ENCODE measurements around the gene AKAP6. TPM values are rescaled to one million over a fixed set of nuclear protein-coding genes. Genes with fewer than 3 reads are reported as not detected.

Gene AKAP6
- total RNA-seq, 2 donors from 2014 or later: 33.5 to 108 TPM

DNA sequence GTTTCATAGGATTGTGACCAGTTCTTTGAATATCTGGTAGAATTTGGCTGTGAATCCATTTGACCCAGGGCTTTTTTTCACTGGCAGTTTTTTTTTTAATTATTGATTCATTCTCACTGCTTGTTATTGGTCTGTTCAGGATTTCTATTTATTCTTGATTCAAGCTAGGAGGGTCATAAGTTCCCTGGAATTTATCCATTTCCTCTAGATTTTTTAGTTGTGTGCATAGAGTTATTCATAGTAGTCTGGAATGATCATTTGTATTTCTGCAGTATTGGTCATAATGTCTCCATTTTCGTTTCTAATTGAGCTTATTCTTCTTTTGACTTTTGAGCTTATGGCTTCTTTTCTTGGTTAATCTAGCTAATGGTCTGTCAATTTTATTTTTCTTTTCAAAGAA, 291.6 kb downstream of the AKAP6 start:
- no peak for DNase-seq (ENCODE audit: low spot score)
- intact Hi-C loops (cut with DNase I): no loop called here

DNA sequence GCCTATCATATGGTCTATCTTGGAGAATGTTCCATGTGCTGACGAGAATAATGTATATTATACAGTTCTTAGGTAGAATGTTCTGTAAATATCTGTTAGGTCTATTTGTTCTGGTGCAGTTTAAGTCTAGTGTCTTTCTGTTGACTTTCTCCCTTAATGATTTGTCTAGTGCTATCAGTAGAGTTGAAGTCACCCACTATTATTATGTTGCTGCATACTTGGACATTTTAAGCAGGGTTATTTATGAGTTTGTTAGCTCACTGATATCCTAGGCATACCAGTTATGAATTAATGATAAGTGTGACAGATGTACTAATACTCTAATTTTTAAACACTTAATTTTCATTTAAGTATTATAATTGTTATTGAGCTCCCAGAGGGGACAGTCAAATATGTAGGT, 292.5 kb downstream of the AKAP6 start:
- intact Hi-C loops (cut with DNase I): no loop called here
- DNase-seq (ENCODE audit: low spot score): no peak

DNA sequence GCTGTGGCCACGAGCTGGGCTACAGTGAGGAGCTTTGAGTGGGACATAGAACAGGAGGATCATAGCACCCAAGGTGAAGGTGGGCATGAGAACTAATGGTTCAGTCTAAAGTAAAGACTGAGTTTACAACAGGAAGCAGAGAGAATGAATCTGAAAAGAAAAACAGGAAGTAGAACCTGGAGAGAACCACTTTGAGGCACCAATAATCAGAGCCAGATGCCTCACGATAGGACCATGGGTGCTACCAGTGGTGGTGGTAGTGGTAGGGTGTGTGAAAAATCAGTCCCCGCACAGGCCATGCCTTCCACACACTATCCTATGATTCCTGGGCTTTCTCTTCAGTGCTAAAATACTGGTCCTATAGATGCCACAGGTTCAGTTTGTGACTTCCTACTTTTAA, 293.6 kb downstream of the AKAP6 start:
- intact Hi-C loops (cut with DNase I): no loop called here
- DNase-seq (ENCODE audit: low spot score): no peak

DNA sequence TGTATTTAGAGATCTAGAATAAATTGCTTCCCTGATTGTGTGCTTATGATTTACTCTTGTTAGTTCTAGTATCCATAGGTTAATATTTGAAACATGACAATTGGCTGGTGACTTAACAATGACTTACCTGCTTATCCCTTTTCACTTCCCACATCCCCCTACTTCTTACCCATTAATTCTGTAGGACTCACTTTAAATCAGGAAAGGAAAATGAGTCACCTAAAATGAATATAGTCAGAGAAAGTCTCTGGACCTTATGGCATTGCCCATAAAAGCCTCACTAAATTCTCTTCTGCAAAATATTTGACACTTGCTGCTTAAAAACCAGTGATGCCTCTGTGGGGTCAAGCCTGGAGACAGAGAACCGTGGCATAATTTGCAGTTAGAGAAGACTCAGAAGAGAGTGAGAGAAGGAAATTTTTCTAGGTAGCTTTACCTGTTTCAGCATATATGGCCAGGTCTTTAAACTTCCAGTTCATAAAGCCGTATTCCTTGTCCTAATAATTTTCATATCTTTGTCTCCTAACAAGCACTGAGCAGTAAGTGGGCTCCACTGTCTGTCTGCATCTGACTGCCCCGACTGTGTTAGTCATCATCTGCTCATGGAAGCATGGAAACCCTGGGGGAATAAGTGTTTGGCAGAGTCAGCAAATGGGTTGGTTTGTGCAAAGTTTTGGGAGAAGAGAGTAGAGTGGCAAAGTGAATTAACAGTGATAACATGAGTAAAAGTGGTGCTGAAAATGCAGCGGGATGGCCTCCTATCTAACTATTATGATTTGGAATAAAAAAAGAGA, 294.4 kb downstream of the AKAP6 start:
- intact Hi-C loops (cut with DNase I): no loop called here
- no peak for DNase-seq (ENCODE audit: low spot score)

DNA sequence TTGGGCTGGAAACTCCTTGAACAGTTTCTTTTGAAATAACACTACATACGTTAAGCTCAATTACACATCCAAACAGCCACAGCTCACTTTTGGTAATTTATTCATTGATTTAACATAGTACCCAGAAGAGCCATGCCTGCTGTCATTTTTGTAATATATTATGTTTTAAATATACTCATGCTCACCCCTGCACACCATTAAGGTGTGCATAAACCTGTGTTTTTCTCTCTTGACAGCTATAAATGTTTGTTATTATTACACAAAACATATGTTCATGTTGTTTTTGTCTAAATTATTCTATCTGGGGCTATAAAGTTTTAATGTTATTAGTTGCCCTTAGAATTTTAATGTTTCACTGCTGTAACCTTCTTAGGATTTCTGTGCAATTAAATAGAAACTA, 296.1 kb downstream of the AKAP6 start:
- no peak for DNase-seq (ENCODE audit: low spot score)
- intact Hi-C loops (cut with DNase I): no loop called here

DNA sequence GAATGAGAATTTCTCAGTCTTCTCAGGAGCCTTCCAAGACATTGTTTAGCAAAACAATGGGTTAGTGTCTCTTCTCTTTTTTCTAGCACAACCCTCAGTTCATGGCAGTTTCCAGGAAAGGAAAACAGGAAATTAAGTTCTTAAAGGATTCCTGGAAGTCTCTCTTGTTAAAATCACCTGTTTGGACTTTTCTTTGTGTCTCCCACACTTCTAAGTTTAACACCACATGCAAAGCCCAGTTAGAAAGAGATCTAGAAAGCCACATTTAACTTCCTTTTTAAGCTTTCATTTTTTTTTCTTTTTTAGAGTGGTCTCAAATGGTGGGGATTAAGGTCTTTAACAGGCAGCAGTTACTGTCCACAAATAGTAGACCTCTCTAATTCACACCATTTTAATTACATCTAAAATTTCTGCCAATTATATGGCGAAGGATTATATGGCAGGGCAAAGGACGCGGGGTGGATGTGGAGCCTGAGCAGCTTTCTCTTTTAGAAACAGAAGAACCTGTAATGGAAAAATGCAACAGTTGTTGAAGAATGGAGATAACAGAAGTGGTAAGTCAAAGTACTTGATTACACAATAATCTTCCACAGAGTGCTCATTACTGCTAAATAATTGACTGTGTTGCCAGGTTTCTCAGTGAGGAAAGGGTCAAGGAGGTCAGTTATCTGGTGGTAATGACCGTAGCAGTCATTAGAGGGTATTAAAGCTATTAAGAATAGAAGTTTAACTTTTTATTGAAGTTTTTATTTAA, 298.6 kb downstream of the AKAP6 start:
- DNase-seq (ENCODE audit: low spot score): no peak
- intact Hi-C loops (cut with DNase I): loop anchor here in 1 of 2 donors (2.0 kb wide), 1 partner anchor 49 kb away; no protein-coding TSS in a partner anchor

DNA sequence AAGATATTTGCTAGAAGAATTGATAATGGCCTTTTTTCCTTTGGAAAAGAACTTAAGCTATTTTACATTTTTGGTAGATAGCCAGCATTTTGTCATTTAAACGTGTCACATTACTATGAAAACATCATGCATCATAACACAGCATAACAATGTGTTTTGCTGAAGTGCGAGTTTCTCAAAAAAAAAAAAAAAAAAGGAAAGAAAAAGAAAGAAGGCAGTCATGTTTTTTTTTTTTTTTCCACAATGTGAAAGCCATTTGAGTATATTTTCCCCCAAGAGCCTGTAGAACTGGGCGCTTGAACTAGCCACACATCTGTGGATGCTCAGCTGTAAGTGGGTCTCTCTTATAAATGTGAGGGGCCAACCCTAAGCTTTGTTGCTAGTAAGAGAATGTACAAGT, 300.1 kb downstream of the AKAP6 start:
- no peak for DNase-seq (ENCODE audit: low spot score)
- intact Hi-C loops (cut with DNase I): loop anchor here in 1 of 2 donors (2.0 kb wide), 1 partner anchor 48 kb away; no protein-coding TSS in a partner anchor

DNA sequence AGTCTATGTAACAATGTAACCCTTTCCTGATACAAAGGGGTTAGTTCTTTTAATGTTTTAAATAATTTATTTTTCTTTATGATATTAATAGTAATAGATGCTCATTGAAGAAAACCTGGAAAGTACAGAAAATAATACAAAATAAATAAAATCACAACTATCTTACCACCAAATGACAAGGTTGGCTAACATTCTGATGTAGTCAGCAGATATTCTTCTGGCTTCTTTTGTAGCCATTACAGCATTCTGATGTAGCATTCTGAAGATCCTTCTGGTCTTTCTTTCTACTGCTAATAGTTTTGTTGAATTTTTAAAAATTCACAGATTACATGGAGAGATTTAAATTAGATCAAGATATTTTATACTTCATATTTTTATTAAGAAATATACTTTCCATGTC, 301.6 kb downstream of the AKAP6 start:
- intact Hi-C loops (cut with DNase I): no loop called here
- no peak for DNase-seq (ENCODE audit: low spot score)

DNA sequence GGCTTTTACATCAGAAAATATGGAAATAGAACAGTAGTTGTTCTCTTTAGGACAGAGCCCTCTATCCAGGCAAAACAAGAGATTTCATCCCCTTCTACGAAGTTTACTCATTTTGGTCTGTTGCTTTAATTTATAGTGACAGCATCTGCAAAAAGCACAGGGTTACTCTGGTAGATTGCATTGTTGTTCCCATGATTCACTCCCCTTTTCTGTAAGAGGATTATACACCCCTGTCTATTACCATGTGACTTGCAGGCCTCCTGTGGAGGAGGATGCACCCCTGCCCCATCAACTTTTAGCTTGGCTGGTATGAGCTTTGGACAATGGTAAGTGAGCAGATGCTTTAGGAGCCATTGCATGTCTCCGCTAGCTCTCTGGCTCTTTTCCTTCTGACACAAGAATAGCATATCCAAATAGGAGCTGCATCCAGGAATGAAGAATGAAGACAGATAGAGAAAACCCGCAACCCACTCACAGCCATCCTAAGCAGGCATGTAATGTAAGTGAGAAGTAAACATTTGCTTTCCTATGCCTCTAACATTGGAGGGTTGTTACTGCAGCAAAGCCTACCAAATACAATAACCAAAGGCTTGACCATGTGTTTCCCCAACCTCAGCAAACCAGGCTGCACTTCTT, 304.2 kb downstream of the AKAP6 start:
- no peak for DNase-seq (ENCODE audit: low spot score)
- intact Hi-C loops (cut with DNase I): no loop called here

DNA sequence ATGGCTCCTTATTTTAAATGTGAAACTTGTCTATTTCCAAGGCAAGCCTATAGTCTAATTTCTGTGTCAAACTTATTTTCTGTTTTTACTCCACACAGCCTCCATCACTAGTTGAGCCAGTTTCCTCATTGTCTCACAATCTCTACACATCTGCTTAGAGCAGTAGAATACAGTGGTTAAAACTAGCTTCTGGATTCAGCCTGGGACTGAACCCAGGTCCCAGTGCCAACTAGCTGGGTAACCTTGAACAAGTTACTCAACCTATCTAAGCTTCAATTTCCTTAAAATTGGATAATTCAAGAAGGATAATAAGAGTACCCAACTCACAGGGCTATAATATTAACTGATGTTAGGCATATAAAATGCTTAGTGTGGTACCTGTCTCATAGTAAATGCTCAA, 304.8 kb downstream of the AKAP6 start:
- DNase-seq (ENCODE audit: low spot score): no peak
- intact Hi-C loops (cut with DNase I): no loop called here

DNA sequence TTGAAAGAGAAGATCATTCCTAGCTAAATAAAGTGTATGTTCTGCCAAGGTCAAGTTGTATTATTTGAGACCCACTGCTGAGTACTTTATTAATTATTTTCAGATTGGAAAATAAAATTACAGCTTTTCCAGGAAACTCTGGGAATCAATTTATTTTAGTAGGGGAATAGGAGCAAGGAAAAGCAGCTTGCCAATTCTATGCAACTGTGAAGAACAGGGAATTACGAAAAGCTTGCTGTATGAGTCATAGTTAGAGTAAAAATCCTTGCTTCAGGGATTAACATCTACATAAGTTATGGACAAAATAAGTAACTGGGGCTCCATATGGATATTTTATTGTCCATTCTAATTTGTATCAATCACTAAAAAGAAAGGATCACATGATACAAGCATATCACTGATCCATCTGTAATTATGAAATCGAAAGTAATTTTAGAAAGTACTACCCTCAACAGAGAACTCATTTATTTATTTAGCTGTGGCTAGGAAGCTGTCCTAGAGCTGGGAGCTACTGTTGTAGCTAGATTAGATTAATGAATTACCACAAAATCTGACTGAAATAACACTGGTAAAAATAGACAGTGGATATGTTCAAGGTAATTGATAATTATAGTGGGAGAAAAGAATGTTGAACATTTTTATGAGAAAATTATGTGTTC, 306.1 kb downstream of the AKAP6 start:
- no peak for DNase-seq (ENCODE audit: low spot score)
- intact Hi-C loops (cut with DNase I): no loop called here

DNA sequence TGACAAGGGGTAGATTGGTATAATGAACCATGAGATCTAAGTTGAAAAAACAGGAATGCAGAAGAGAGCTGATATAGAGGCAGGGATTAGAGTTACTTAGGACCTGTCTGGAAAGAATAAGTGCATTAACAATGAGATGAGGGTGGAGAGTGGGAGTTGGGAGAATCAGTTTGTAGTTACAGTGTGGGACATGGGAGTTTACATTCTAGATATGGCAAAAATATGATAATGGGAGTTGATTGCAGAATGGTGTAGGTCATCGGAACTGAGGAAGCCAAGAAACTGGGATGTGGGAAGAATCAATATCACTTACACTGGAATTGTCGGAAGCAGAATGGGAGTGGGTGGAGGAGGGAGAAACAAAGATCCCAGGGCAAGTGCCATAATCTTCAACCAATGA, 308.5 kb downstream of the AKAP6 start:
- intact Hi-C loops (cut with DNase I): no loop called here
- DNase-seq (ENCODE audit: low spot score): no peak

DNA sequence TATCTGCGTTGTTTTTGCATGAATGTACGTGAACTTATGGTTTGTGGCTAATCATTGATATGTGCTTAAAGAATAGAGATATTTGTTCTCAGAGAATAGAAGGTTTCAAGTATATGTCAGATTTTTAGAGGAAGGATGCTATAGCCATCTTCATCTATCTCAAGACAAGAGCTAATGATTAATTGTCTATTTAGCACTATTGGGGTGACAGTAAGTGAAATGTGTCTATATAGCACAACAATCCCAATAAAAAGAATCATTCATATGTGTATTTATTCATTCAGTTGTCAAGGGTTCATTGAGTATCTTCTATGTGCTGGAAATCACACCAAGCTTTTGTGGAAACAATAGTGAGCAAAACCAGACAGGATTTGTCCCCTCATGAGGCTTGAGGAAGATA, 310.1 kb downstream of the AKAP6 start:
- DNase-seq (ENCODE audit: low spot score): no peak
- intact Hi-C loops (cut with DNase I): no loop called here

DNA sequence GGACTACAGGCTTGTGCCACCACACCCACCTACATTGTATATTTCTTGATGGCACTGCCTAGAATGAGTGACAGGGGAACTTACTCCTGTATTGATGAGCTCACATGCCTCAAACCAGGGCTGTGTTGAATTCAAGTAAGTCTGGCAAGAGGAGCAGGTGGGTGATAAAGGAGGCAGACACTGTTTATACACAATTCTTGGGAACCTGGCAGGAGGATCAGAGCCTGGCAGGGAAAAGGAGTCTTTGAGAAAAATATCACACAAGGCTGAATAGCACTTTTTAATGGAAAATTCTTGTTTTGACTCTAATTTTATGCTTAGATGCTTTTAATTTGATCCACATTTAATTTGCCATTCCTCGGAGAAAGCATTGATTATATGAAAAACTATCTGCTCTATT, 316.5 kb downstream of the AKAP6 start:
- intact Hi-C loops (cut with DNase I): no loop called here
- no peak for DNase-seq (ENCODE audit: low spot score)

DNA sequence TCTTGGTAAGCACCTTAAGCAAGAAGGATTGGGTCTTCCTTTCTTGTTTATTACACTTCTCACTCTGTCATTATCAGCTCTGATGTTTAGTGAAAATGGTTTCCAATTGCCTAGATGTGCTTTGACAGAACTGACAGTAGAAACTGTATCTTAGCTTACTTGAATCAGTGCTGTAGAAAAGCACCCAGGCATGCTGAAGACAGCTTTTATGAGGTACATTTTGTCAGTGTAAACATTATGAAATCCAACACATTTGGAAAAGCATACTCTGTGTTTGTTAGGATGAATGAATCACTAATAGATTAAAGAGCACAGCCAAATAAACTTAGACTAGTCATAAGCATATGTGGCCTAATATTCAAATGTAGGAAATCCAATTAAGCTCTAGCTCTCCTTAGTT, 319.3 kb downstream of the AKAP6 start:
- intact Hi-C loops (cut with DNase I): no loop called here
- DNase-seq (ENCODE audit: low spot score): no peak

DNA sequence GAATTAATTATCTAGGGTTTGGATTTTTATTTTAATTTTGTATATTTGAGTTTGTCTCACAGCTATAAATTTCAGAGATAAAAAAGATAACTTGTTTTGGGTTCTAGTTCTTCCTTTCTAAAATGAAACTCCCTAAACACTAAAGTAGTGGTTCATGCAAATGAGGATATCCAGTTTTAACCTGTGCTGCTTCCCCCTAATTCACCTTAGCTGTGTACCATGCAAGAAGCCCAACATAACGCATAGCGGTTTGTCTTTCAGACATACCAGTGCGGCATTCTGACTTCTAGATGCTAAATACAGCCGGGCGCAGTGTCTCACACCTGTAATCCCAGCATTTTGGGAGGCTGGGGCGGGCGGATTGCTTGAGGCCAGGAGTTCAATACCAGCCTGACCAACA, 320.9 kb downstream of the AKAP6 start:
- intact Hi-C loops (cut with DNase I): no loop called here
- no peak for DNase-seq (ENCODE audit: low spot score)

DNA sequence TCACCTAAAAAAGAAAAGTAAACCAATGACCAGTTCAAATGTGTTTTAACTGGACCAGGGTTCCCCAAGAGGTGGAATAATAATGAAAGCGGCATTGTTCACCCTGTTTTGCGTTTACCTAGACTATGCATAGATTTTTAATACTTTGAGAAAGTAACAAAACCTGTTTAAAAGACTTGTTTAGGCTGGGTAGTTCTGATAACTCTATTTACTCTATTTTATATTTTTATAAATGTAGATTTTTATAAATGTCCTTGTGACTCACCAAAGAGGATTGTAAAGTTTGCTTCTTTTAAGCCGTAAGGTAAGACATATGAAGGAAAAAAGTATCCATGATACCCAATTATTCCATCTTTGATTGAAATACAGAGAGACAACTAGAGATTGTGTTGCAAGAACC, 321.6 kb downstream of the AKAP6 start:
- no peak for DNase-seq (ENCODE audit: low spot score)
- intact Hi-C loops (cut with DNase I): no loop called here

DNA sequence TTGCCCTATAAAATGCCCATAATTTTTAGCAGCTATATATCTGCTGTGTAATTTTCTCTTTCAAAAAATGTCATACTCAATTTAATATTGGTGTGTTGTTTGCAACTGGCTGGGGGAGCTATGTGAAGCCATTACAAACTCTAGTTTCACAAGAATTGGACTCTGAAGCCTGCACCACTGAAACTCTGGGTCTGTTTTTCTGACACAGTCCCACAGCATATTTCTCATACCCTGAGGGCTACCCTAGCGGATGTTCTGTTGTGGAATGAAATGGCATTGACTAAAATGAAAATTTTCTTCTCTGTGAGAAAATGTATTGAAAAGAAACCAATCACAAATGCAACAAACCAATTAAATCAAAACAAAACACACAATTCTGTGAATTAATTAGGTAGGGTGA, 325.0 kb downstream of the AKAP6 start:
- intact Hi-C loops (cut with DNase I): no loop called here
- DNase-seq (ENCODE audit: low spot score): no peak

DNA sequence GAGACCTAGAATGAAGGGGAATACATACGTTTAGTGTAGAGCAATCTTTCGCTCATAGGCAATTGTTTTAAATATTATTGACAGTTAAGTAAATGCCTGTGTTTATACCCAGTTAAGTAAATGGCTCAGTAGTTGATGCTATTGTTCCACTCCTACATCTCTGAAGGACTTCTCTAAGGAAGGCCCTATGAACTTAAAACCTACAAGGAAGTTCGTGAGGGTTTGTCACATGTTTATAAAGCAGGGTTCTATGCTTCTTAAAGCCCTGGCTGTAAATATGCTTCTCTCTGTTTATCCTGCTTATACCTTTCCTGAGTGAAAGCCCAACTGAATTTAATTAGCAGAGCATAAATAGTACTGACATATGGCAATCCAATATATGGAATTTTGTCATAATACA, 327.5 kb downstream of the AKAP6 start:
- intact Hi-C loops (cut with DNase I): no loop called here
- no peak for DNase-seq (ENCODE audit: low spot score)

DNA sequence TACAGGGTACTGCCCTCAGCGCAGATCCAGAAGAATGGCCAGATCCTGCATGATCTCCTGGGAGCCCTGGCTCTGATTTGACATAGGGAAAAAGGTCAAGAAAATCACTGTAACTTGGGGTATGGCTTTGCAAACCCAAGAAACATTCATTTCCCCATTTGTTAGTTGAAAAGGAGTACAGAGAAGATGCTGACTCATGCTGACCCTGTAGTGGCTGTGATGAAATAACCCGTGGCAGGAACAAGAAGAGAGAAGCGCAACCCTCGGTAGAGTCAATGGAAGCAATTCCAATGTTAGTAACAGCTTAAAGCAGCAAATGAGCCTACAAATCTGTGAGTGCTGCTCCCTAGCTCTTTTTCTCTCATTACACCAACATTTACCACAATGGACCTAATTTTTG, 328.0 kb downstream of the AKAP6 start:
- no peak for DNase-seq (ENCODE audit: low spot score)

More for the DNA sequence above, 328.0 kb downstream of the AKAP6 start:
- intact Hi-C loops (cut with DNase I): no loop called here
